Keratinocyte (primary cell): ENCODE measurements around the gene SDK2. TPM values are rescaled to one million over a fixed set of nuclear protein-coding genes. Genes with fewer than 3 reads are reported as not detected.

Experiments used
- DNase-seq: peaks from one replicate; pipeline ENCODE4 v3.0.0-alpha.2; 2011; ENCODE audit warnings: low read depth, missing footprints, low spot score
- FAIRE-seq: peaks from 2 replicates; lab custom pipeline; 2011; peaks lifted over from hg19 to GRCh38; lab: Jason Lieb, UNC
- H2AFZ ChIP-seq: 2 replicates; pipeline ENCODE4 v1.6.0; 2012; ENCODE audit warnings: low read length, control low read depth, inconsistent platforms; ENCODE audit not compliant: control insufficient read depth
- H3K27ac ChIP-seq: 2 replicates; pipeline ENCODE4 v1.5.1; 2011; ENCODE audit warnings: low read length; ENCODE audit not compliant: control insufficient read depth, insufficient read depth
- H3K27me3 ChIP-seq: 3 replicates; pipeline ENCODE4 v1.6.0; 2011; ENCODE audit warnings: low read length; ENCODE audit not compliant: control insufficient read depth, insufficient read depth; ENCODE audit errors: extremely low read depth
- H3K36me3 ChIP-seq, 2 experiments: 2 replicates in 1 of 2; 3 replicates in 1 of 2; pipeline ENCODE4 v1.5.1; 2011; ENCODE audit warnings: low read length in 2 of 2, mild to moderate bottlenecking in 1 of 2; ENCODE audit not compliant: control insufficient read depth in 2 of 2, insufficient read depth in 2 of 2; ENCODE audit errors: extremely low read depth in 1 of 2
- H3K4me1 ChIP-seq: 3 replicates; pipeline ENCODE4 v1.5.1; 2011; ENCODE audit warnings: low read length; ENCODE audit not compliant: control insufficient read depth, insufficient read depth; ENCODE audit errors: extremely low read depth
- H3K4me2 ChIP-seq: 3 replicates; pipeline ENCODE4 v1.6.0; 2011; ENCODE audit warnings: low read depth, low read length; ENCODE audit not compliant: control insufficient read depth, insufficient read depth; ENCODE audit errors: extremely low read depth
- H3K4me3 ChIP-seq, 3 experiments: fragments of 200-600 bp in 1 of 3; sonication (generic) in 1 of 3; 2 replicates in 2 of 3; 3 replicates in 1 of 3; pipeline ENCODE4 v1.5.1; 2011 to 2016; ENCODE audit warnings: low read length in 3 of 3, mild to moderate bottlenecking in 3 of 3, control low read depth in 2 of 3, inconsistent platforms in 1 of 3, low read depth in 1 of 3, mixed read lengths in 1 of 3, mixed run types in 1 of 3, moderate library complexity in 1 of 3; ENCODE audit not compliant: control insufficient read depth in 2 of 3, insufficient read depth in 2 of 3; ENCODE audit errors: extremely low read depth in 1 of 3
- H3K79me2 ChIP-seq: 2 replicates; pipeline ENCODE4 v1.6.0; 2012; ENCODE audit warnings: low read length; ENCODE audit not compliant: control insufficient read depth, insufficient read depth
- H3K9ac ChIP-seq: 3 replicates; pipeline ENCODE4 v1.6.0; 2011; ENCODE audit warnings: low read length; ENCODE audit not compliant: control insufficient read depth, insufficient read depth; ENCODE audit errors: extremely low read depth
- H3K9me1 ChIP-seq: 3 replicates; pipeline ENCODE4 v1.6.0; 2011; ENCODE audit warnings: low read length; ENCODE audit not compliant: control insufficient read depth, insufficient read depth; ENCODE audit errors: extremely low read depth
- H3K9me3 ChIP-seq: 2 replicates; pipeline ENCODE4 v1.5.1; 2012; ENCODE audit warnings: low read depth, low read length; ENCODE audit not compliant: control insufficient read depth
- H4K20me1 ChIP-seq: 3 replicates; pipeline ENCODE4 v1.6.0; 2011; ENCODE audit warnings: low read length; ENCODE audit not compliant: control insufficient read depth, insufficient read depth; ENCODE audit errors: extremely low read depth
- EZH2 ChIP-seq: IDR thresholded peaks from one replicate; pipeline ENCODE4 v1.6.1; 2012; ENCODE audit warnings: inconsistent platforms, mild to moderate bottlenecking, low read length, moderate library complexity
- dilution Hi-C: fragments of 300-500 bp; cut with MboI; formaldehyde crosslinking; loops from one replicate; pipeline ENCODE4 v1.7.0; 2020; ENCODE audit warnings: low sequenced_read_pairs; ENCODE audit not compliant: extremely low pct_ligation_motif_present
- polyA plus RNA-seq, 5 experiments: library from polyadenylated mRNA; depleted of rRNA in 3 of 5; stranded (reverse) in 3 of 5; stranded (forward) in 1 of 5; unstranded in 1 of 5; fragments of >200 nt; gene quantifications; 1 replicate in 1 of 5; 2 replicates in 3 of 5; 3 replicates in 1 of 5; pipeline versions ENCODE4 v1.2.1 to v1.2.3, GENCODE V29; 2011 to 2012; ENCODE audit warnings: missing spikeins in 2 of 5, low read depth in 1 of 5, low replicate concordance in 1 of 5
- TF ChIP-seq, protein P1 (sequence below), 3 experiments: IDR thresholded peaks in 1 of 3; conservative IDR thresholded peaks in 1 of 3; optimal IDR thresholded peaks in 1 of 3; 2 replicates in 2 of 3; 3 replicates in 1 of 3; pipeline versions ENCODE3 to v1.5.1; 2011; ENCODE audit warnings: low read length in 3 of 3, mild to moderate bottlenecking in 3 of 3, moderate library complexity in 2 of 3, control low read depth in 1 of 3, inconsistent platforms in 1 of 3; ENCODE audit not compliant: insufficient read depth in 2 of 3; ENCODE audit errors: extremely low read depth in 1 of 3

SDK2 gene
- polyA plus RNA-seq, 1 donor (not counting 4 experiments of a cell fraction or from before 2014, with no cell fraction given): 1.8 TPM

DNA sequence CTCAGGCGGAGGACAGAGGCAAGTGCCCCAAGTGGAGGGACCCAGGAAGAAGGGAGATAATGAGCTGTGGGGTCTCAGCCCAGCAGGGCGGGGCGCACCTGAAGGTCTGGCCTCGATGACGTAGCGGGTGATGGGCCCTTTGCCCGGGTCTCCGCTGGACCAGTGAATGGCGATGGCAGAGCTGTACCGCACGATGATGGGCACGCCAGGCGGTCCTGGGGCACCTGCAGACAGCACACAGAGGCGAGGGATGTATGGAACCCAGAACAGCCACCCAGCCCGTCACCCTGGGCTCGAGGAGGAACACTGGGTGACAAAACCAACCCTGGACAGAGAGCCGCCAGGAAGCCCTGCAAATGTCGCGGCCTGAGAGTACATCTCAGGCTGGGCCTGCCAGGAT is 286.3 kb downstream of the SDK2 start:
- H3K9me3 ChIP-seq: no peaks in the 10 kb centered on the region
- H4K20me1 ChIP-seq: no peaks in the 10 kb centered on the region
- no peak for FAIRE-seq
- H3K79me2 ChIP-seq: no peaks in the 10 kb centered on the region
- no peak overlapping the region for H2AFZ ChIP-seq
- H3K9ac ChIP-seq: no peak overlapping the region
- no peak overlapping the region for H3K4me3 ChIP-seq
- TF ChIP-seq, protein P1, sequence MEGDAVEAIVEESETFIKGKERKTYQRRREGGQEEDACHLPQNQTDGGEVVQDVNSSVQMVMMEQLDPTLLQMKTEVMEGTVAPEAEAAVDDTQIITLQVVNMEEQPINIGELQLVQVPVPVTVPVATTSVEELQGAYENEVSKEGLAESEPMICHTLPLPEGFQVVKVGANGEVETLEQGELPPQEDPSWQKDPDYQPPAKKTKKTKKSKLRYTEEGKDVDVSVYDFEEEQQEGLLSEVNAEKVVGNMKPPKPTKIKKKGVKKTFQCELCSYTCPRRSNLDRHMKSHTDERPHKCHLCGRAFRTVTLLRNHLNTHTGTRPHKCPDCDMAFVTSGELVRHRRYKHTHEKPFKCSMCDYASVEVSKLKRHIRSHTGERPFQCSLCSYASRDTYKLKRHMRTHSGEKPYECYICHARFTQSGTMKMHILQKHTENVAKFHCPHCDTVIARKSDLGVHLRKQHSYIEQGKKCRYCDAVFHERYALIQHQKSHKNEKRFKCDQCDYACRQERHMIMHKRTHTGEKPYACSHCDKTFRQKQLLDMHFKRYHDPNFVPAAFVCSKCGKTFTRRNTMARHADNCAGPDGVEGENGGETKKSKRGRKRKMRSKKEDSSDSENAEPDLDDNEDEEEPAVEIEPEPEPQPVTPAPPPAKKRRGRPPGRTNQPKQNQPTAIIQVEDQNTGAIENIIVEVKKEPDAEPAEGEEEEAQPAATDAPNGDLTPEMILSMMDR (optimal IDR thresholded peaks at IDR 0.05 in 1 of 3, IDR thresholded peaks at IDR 0.05 in 1 of 3, conservative IDR thresholded peaks at IDR 0.05 in 1 of 3; ENCODE audit: extremely low read depth in 1 of 3, insufficient read depth in 2 of 3, low read length in 3 of 3): no peak
- TF ChIP-seq EZH2: no peak
- dilution Hi-C loops: no loop called here
- no peak overlapping the region for H3K4me2 ChIP-seq
- no peaks in the 10 kb centered on the region for H3K9me1 ChIP-seq
- H3K4me1 ChIP-seq: peaks cover 9% of the 10 kb centered on the region
- H3K27me3 ChIP-seq: no peaks in the 10 kb centered on the region
- DNase-seq: no peak
- H3K27ac ChIP-seq: no peak overlapping the region
- H3K36me3 ChIP-seq: no peaks in the 10 kb centered on the region

DNA sequence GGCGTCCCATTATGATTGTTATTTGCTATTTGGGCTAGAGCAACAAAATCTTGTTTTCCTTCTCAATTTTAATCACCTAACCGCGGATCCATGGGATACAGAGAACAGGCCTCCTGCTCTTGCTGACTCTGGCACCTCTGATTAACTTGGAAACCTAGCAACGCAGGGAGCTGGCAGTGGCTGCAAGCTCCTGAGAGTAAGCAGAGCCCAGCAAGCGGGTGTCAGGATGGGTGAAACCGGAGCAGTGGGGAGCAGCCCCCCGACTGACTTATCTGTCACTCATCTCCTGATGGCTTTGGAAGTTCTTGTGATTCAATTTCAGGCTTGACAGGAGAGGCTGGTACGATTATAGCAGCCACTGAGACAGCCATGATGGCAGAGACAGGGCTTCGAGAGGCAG is 286.9 kb downstream of the SDK2 start:
- Histone ChIP-seq H3K27me3 (no peaks in the 10 kb centered on the region), H3K9me3 (no peaks in the 10 kb centered on the region), H3K4me2 (no peak overlapping the region), H3K27ac (no peak overlapping the region), H3K79me2 (no peaks in the 10 kb centered on the region), H4K20me1 (no peaks in the 10 kb centered on the region), H3K4me3 (no peak overlapping the region), H3K9me1 (no peaks in the 10 kb centered on the region), H3K4me1 (peaks cover 9% of the 10 kb centered on the region), H3K36me3 (no peaks in the 10 kb centered on the region), H2AFZ (no peak overlapping the region), H3K9ac (no peak overlapping the region)
- dilution Hi-C loops: no loop called here
- FAIRE-seq (no peak), DNase-seq (no peak)
- TF ChIP-seq, protein P1 (optimal IDR thresholded peaks at IDR 0.05 in 1 of 3, IDR thresholded peaks at IDR 0.05 in 1 of 3, conservative IDR thresholded peaks at IDR 0.05 in 1 of 3; ENCODE audit: extremely low read depth in 1 of 3, insufficient read depth in 2 of 3, low read length in 3 of 3): no peak
- TF ChIP-seq EZH2: no peak
